NCI-H774 (cell line): ENCODE results near the gene SUN2.
"Not testable (repeated sequence)": the region's sequence is repeated elsewhere in the genome, so short reads cannot be mapped to it uniquely, and the experiment has no call there.

Source experiments
- DNase-seq: peaks from one replicate; lab custom pipeline; 2025; lab: John Stamatoyannopoulos, UW

SUN2 gene

GRCh38 chr22:38755911-38756532 lies at the start of gene SUN2:
SUN2 (minus strand) TSS chr22:38755998; CDS start chr22:38752628, 3,370 bp downstream.
- peak; percentile 45 for DNase-seq

GRCh38 chr22:38805041-38805593 lies 49.3 kb upstream of the SUN2 start:
- not testable (repeated sequence) for DNase-seq

- no peak for DNase-seq
Measured at GRCh38 chr22:38802671-38803121, 46.9 kb upstream of the SUN2 start.

GRCh38 chr22:38799265-38800002 lies 43.6 kb upstream of the SUN2 start:
- no peak for DNase-seq

- no peak for DNase-seq
Measured at GRCh38 chr22:38798496-38798895, 42.7 kb upstream of the SUN2 start.

- DNase-seq = no peak
Measured at GRCh38 chr22:38796262-38796957, 40.6 kb upstream of the SUN2 start.

GRCh38 chr22:38795569-38795968 lies 39.8 kb upstream of the SUN2 start:
- DNase-seq = no peak

GRCh38 chr22:38793721-38794466 lies 38.1 kb upstream of the SUN2 start, which contains the start of gene DNAL4:
DNAL4 (minus strand) TSS chr22:38794143; CDS start chr22:38782731, 11,412 bp downstream.
- peak; percentile 83 for DNase-seq

GRCh38 chr22:38793317-38793716 lies 37.5 kb upstream of the SUN2 start:
- DNase-seq = no peak

- no peak for DNase-seq
Measured at GRCh38 chr22:38792833-38793232, 37.0 kb upstream of the SUN2 start.

- no peak for DNase-seq
Measured at GRCh38 chr22:38789606-38790005, 33.8 kb upstream of the SUN2 start.

- DNase-seq = no peak
Measured at GRCh38 chr22:38788846-38789245, 33.0 kb upstream of the SUN2 start.

GRCh38 chr22:38788021-38788816 lies 32.4 kb upstream of the SUN2 start:
- DNase-seq = no peak

- no peak for DNase-seq
Measured at GRCh38 chr22:38786631-38787030, 30.8 kb upstream of the SUN2 start.

GRCh38 chr22:38784856-38785255 lies 29.1 kb upstream of the SUN2 start:
- DNase-seq = no peak

- no peak for DNase-seq
Measured at GRCh38 chr22:38784035-38784434, 28.2 kb upstream of the SUN2 start.

- no peak for DNase-seq
Measured at GRCh38 chr22:38783095-38783615, 27.4 kb upstream of the SUN2 start.

GRCh38 chr22:38782402-38783094 lies 26.8 kb upstream of the SUN2 start:
- DNase-seq = no peak

GRCh38 chr22:38781033-38781432 lies 25.2 kb upstream of the SUN2 start:
- no peak for DNase-seq

GRCh38 chr22:38777087-38777671 lies 21.4 kb upstream of the SUN2 start:
- no peak for DNase-seq
